ENCODE results near the gene MCF2L. TPM values are rescaled to one million over a fixed set of nuclear protein-coding genes. Genes with fewer than 3 reads are reported as not detected.
"Not testable (repeated sequence)": the region's sequence is repeated elsewhere in the genome, so short reads cannot be mapped to it uniquely, and the experiment has no call there.

Gene MCF2L
- polyA plus RNA-seq, 4 donors = 13.6 to 38.5 (median 31.1) TPM

- no peak for DNase-seq (ENCODE audit: low read depth in 4 of 4, low spot score in 3 of 4)
These were observed 57.4 kb downstream of the MCF2L start for GRCh38 chr13:113026391-113026910.

- no peak for DNase-seq (ENCODE audit: low read depth in 4 of 4, low spot score in 3 of 4)
These were observed 58.1 kb downstream of the MCF2L start for GRCh38 chr13:113027095-113027494.

GRCh38 chr13:113027566-113027965 lies 58.6 kb downstream of the MCF2L start:
- no peak for DNase-seq (ENCODE audit: low read depth in 4 of 4, low spot score in 3 of 4)

- no peak for DNase-seq (ENCODE audit: low read depth in 4 of 4, low spot score in 3 of 4)
These were observed 59.5 kb downstream of the MCF2L start for GRCh38 chr13:113028336-113029060.

- no peak for DNase-seq (ENCODE audit: low read depth in 4 of 4, low spot score in 3 of 4)
These were observed 60.0 kb downstream of the MCF2L start for GRCh38 chr13:113029061-113029445.

- DNase-seq (ENCODE audit: low read depth in 4 of 4, low spot score in 3 of 4) = no peak
These were observed 60.7 kb downstream of the MCF2L start for GRCh38 chr13:113029487-113030258.

GRCh38 chr13:113030259-113030640 lies 61.2 kb downstream of the MCF2L start:
- not testable (repeated sequence) for DNase-seq (ENCODE audit: low read depth in 4 of 4, low spot score in 3 of 4)

- DNase-seq (ENCODE audit: low read depth in 4 of 4, low spot score in 3 of 4) = no peak
These were observed 62.5 kb downstream of the MCF2L start for GRCh38 chr13:113031465-113031864.

- no peak for DNase-seq (ENCODE audit: low read depth in 4 of 4, low spot score in 3 of 4)
These were observed 63.3 kb downstream of the MCF2L start for GRCh38 chr13:113032291-113032690.

GRCh38 chr13:113033054-113033850 lies 64.2 kb downstream of the MCF2L start:
- no peak for DNase-seq (ENCODE audit: low read depth in 4 of 4, low spot score in 3 of 4)

GRCh38 chr13:113034451-113035212 lies 65.6 kb downstream of the MCF2L start:
- no peak for DNase-seq (ENCODE audit: low read depth in 4 of 4, low spot score in 3 of 4)

- DNase-seq (ENCODE audit: low read depth in 4 of 4, low spot score in 3 of 4) = no peak
These were observed 66.3 kb downstream of the MCF2L start for GRCh38 chr13:113035213-113035800.

GRCh38 chr13:113036401-113036800 lies 67.4 kb downstream of the MCF2L start:
- DNase-seq (ENCODE audit: low read depth in 4 of 4, low spot score in 3 of 4) = no peak

GRCh38 chr13:113040031-113040430 lies 71.0 kb downstream of the MCF2L start:
- no peak for DNase-seq (ENCODE audit: low read depth in 4 of 4, low spot score in 3 of 4)

- DNase-seq (ENCODE audit: low read depth in 4 of 4, low spot score in 3 of 4) = no peak
These were observed 71.7 kb downstream of the MCF2L start for GRCh38 chr13:113040597-113041292.

GRCh38 chr13:113041293-113041690 lies 72.3 kb downstream of the MCF2L start:
- no peak for DNase-seq (ENCODE audit: low read depth in 4 of 4, low spot score in 3 of 4)

- DNase-seq (ENCODE audit: low read depth in 4 of 4, low spot score in 3 of 4) = no peak
These were observed 72.9 kb downstream of the MCF2L start for GRCh38 chr13:113041896-113042295.

- DNase-seq (ENCODE audit: low read depth in 4 of 4, low spot score in 3 of 4) = no peak
These were observed 73.4 kb downstream of the MCF2L start for GRCh38 chr13:113042456-113042855.

- no peak for DNase-seq (ENCODE audit: low read depth in 4 of 4, low spot score in 3 of 4)
These were observed 74.1 kb downstream of the MCF2L start for GRCh38 chr13:113043001-113043630.

Data from left renal pelvis (tissue), 4 donors.